GF-D8 (cell line): ENCODE data around the gene NEURL1B.
"Not testable (repeated sequence)": the region's sequence is repeated elsewhere in the genome, so short reads cannot be mapped to it uniquely, and the experiment has no call there.

ENCODE experiments used
- DNase-seq: peaks from one replicate; lab custom pipeline; 2025; lab: John Stamatoyannopoulos, UW

NEURL1B gene

GRCh38 chr5:172678362-172678874, 37.4 kb downstream of the NEURL1B start:
- DNase-seq = not testable (repeated sequence)

GRCh38 chr5:172678902-172679301, 37.8 kb downstream of the NEURL1B start:
- no peak for DNase-seq

GRCh38 chr5:172679628-172680212, 38.7 kb downstream of the NEURL1B start:
- no peak for DNase-seq

GRCh38 chr5:172680921-172681320, 39.9 kb downstream of the NEURL1B start:
- peak; percentile 30 for DNase-seq

GRCh38 chr5:172681421-172681820, 40.4 kb downstream of the NEURL1B start:
- no peak for DNase-seq

- DNase-seq = no peak
These were observed 42.2 kb downstream of the NEURL1B start for GRCh38 chr5:172683264-172683644.

- DNase-seq = no peak
These were observed 42.8 kb downstream of the NEURL1B start for GRCh38 chr5:172683645-172684471.

GRCh38 chr5:172685091-172685490, 44.0 kb downstream of the NEURL1B start:
- DNase-seq = no peak

GRCh38 chr5:172686111-172686510, 45.0 kb downstream of the NEURL1B start:
- no peak for DNase-seq

- no peak for DNase-seq
These were observed 45.7 kb downstream of the NEURL1B start for GRCh38 chr5:172686539-172687390.

GRCh38 chr5:172687940-172688339, 46.9 kb downstream of the NEURL1B start:
- no peak for DNase-seq

GRCh38 chr5:172688349-172689217, 47.5 kb downstream of the NEURL1B start:
- DNase-seq = no peak

GRCh38 chr5:172689218-172689572, 48.1 kb downstream of the NEURL1B start:
- no peak for DNase-seq

- DNase-seq = no peak
These were observed 48.7 kb downstream of the NEURL1B start for GRCh38 chr5:172689801-172690200.

GRCh38 chr5:172690258-172691075, 49.4 kb downstream of the NEURL1B start:
- no peak for DNase-seq

- DNase-seq = no peak
These were observed 50.8 kb downstream of the NEURL1B start for GRCh38 chr5:172691886-172692285.

GRCh38 chr5:172692451-172692850, 51.4 kb downstream of the NEURL1B start:
- DNase-seq = no peak

- no peak for DNase-seq
These were observed 51.9 kb downstream of the NEURL1B start for GRCh38 chr5:172692981-172693380.

GRCh38 chr5:172694061-172694460, 53.0 kb downstream of the NEURL1B start:
- DNase-seq = no peak

GRCh38 chr5:172694541-172694940, 53.5 kb downstream of the NEURL1B start:
- no peak for DNase-seq
